HUES64 (cell line): ENCODE measurements around the gene NGLY1.

Experiments
- H3K27ac ChIP-seq: 2 replicates; pipeline ENCODE4 v1.7.0; 2013; ENCODE audit warnings: low read depth, low read length, inconsistent platforms
- H3K27me3 ChIP-seq: 2 replicates; pipeline ENCODE4 v1.6.1; 2013; ENCODE audit warnings: mild to moderate bottlenecking, low read length; ENCODE audit not compliant: insufficient read depth
- H3K36me3 ChIP-seq: 2 replicates; pipeline ENCODE4 v1.6.1; 2013; ENCODE audit warnings: mild to moderate bottlenecking, low read length; ENCODE audit not compliant: insufficient read depth
- H3K4me1 ChIP-seq: 2 replicates; pipeline ENCODE4 v1.6.1; 2013; ENCODE audit warnings: mild to moderate bottlenecking, low read length, moderate library complexity; ENCODE audit not compliant: insufficient read depth
- H3K4me3 ChIP-seq: 2 replicates; pipeline ENCODE4 v1.5.1; 2013; ENCODE audit warnings: mild to moderate bottlenecking, low read length, moderate library complexity
- H3K9ac ChIP-seq: 2 replicates; pipeline ENCODE4 v1.6.1; 2013; ENCODE audit warnings: mild to moderate bottlenecking, low read depth, low read length
- H3K9me3 ChIP-seq: 2 replicates; pipeline ENCODE4 v1.6.1; 2013; ENCODE audit warnings: low read depth, low read length; ENCODE audit not compliant: insufficient read depth
- WGBS: fragments of 150-250, 120-280 bp; methylation state at CpG from one replicate; pipeline ENCODE4 v1.1.7; 2013; ENCODE audit warnings: missing lambda C conversion rate; 5-methylcytosine and 5-hydroxymethylcytosine counted together

The NGLY1 gene

GRCh38 chr3:25679642-25680302 lies 103.5 kb downstream of the NGLY1 start:
- H3K27me3 ChIP-seq = no peaks in the 10 kb centered on the region
- no peaks in the 10 kb centered on the region for H3K36me3 ChIP-seq
- H3K9ac ChIP-seq = no peak overlapping the region
- no peaks in the 10 kb centered on the region for H3K4me1 ChIP-seq
- 97% methylated on average over 5 of the region's 6 CpGs for WGBS
- no peak overlapping the region for H3K4me3 ChIP-seq
- no peaks in the 10 kb centered on the region for H3K9me3 ChIP-seq
- no peak overlapping the region for H3K27ac ChIP-seq

- no peak overlapping the region for H3K9ac ChIP-seq
- no peak overlapping the region for H3K4me3 ChIP-seq
- no peaks in the 10 kb centered on the region for H3K4me1 ChIP-seq
- no peaks in the 10 kb centered on the region for H3K27me3 ChIP-seq
- H3K36me3 ChIP-seq = no peaks in the 10 kb centered on the region
- H3K9me3 ChIP-seq = no peaks in the 10 kb centered on the region
- no peak overlapping the region for H3K27ac ChIP-seq
- 100% methylated on average over 2 of the region's 2 CpGs for WGBS
Measured at GRCh38 chr3:25679166-25679565, 104.1 kb downstream of the NGLY1 start.

DNA sequence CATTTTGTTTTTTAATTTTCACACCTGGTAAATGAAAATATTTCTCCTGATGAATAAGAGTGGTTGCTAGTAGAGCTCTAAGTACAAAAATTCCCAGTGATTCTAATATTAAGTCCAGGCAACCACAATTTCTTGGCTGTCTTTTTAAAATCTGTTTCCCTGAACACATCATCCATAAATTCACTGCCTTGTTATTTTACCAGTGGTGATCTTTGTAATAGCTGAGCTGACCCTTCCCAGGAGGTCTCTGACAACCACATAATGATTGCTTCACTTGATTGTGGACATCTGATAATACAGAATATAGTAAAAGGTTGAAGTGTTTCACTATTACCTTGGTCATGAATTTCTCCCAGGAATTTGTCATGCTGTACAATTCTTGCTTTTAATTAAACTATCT lies 104.7 kb downstream of the NGLY1 start:
- Histone ChIP-seq H3K4me3 (no peak overlapping the region), H3K9ac (no peak overlapping the region), H3K4me1 (no peaks in the 10 kb centered on the region), H3K27ac (no peak overlapping the region), H3K27me3 (no peaks in the 10 kb centered on the region), H3K36me3 (no peaks in the 10 kb centered on the region), H3K9me3 (peaks cover 4% of the 10 kb centered on the region; the same call in 1 of the 2 replicates)

DNA sequence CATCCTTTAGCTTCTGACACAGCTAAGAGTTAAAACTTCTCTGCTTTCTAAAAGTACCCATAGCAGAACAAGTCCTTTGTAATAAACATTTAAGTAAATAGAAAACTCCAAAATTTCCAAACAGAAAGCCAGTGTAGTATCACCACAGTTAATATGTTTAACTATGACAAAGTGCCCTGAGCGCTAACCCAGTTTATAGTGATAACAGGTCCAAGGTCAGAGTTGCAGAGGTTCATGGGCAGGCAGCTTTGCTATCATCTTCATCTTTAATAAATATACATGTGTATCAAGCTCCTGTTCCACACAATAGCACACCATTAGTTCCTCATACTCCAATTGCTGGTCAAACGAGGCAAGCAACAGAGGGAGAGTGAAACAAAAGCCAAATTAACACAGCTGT lies 106.1 kb downstream of the NGLY1 start:
- no peaks in the 10 kb centered on the region for H3K36me3 ChIP-seq
- H3K27me3 ChIP-seq = no peaks in the 10 kb centered on the region
- no peak overlapping the region for H3K27ac ChIP-seq
- H3K4me1 ChIP-seq = no peaks in the 10 kb centered on the region
- peaks cover 8% of the 10 kb centered on the region; the same call in 1 of the 2 replicates for H3K9me3 ChIP-seq
- no peak overlapping the region for H3K9ac ChIP-seq
- no peak overlapping the region for H3K4me3 ChIP-seq
- WGBS = 82% methylated on average over 2 of the region's 2 CpGs

DNA sequence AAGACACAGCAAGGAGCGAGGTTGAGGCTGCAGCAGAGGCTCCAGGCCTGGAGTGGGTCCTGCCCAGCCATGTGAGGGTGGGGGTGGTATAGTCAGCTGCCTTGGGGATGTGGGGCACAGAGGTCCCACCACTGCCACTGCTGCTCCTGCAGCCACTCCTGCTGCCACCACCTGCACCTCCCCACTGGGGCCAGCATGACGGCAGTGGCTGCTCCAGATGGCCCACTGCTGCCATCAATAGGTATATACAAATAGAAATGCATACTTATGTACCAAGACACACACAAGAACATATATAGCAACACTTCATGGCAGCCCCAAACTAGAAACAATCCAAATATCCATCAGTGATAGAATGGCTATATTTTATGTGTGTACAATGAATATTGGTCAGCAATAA lies 108.6 kb downstream of the NGLY1 start:
- H3K27me3 ChIP-seq = no peaks in the 10 kb centered on the region
- H3K4me1 ChIP-seq = no peaks in the 10 kb centered on the region
- H3K9me3 ChIP-seq = peaks cover 8% of the 10 kb centered on the region; the same call in 1 of the 2 replicates
- no peak overlapping the region for H3K9ac ChIP-seq
- 100% methylated on average over 2 of the region's 2 CpGs for WGBS
- no peaks in the 10 kb centered on the region for H3K36me3 ChIP-seq
- no peak overlapping the region for H3K27ac ChIP-seq
- no peak overlapping the region for H3K4me3 ChIP-seq

GRCh38 chr3:25673738-25674298 lies 109.4 kb downstream of the NGLY1 start:
- Histone ChIP-seq H3K4me1 (no peaks in the 10 kb centered on the region), H3K4me3 (no peak overlapping the region), H3K9me3 (peaks cover 8% of the 10 kb centered on the region; the same call in 1 of the 2 replicates), H3K36me3 (no peaks in the 10 kb centered on the region), H3K27me3 (no peaks in the 10 kb centered on the region), H3K27ac (no peak overlapping the region), H3K9ac (no peak overlapping the region)
- WGBS = 95% methylated on average over 8 of the region's 8 CpGs
